GM21529 (cell line): Measurements from ENCODE around the gene KCNIP3.

Experiments
- ATAC-seq: cut with Tn5 transposase; IDR thresholded peaks from one replicate; pipeline ENCODE4 v1.9.1; 2021; ENCODE audit not compliant: unreplicated experiment

Gene KCNIP3

GRCh38 chr2:95274291-95275150, 22.6 kb upstream of the KCNIP3 start, which contains the start of gene PROM2:
PROM2 (plus strand) TSS chr2:95274449; CDS start chr2:95274586, 137 bp downstream.
- no peak for ATAC-seq

DNA sequence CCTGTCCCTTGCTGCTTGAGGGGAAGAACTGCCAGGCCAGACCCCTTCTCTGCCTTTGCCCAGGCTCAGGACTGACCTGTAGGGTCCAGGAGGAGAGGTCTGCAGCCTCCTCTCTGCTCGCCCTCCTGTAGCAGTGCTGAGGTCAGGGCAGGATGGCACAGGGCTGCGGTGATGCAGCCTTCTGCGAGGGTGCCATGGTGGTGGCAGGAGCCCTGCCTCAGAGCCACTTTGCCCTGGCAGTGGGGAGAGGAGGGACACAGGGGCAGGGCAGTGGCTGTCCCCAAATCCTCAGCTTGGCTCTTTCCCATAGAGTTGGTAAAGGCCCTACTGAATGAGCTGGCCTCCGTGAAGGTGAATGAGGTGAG, 22.0 kb upstream of the KCNIP3 start:
- ATAC-seq = no peak

DNA sequence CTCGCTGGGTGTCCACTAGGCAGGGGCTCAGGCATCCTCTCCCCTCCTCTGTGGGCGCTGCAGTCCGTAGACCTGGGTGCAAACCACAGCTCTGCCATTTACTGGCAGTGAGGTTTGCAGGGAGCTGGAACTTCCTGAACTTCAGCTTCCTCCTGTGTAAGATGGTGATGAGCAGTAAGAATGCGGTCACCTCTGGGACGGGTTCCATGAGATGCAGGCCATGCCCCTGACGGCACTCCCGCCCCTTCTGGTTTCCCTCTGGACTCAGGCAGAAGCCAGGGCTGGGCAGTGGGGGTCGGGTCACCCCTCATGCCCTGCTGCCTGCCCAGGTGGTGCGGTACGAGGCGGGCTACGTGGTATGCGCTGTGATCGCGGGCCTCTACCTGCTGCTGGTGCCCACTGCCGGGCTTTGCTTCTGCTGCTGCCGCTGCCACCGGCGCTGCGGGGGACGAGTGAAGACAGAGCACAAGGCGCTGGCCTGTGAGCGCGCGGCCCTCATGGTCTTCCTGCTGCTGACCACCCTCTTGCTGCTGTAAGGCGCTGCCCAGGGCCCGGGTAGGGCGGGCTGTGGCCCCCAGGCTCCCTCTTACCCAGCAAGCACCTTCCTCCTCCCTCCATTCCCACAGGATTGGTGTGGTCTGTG, 21.4 kb upstream of the KCNIP3 start:
- no peak for ATAC-seq

DNA sequence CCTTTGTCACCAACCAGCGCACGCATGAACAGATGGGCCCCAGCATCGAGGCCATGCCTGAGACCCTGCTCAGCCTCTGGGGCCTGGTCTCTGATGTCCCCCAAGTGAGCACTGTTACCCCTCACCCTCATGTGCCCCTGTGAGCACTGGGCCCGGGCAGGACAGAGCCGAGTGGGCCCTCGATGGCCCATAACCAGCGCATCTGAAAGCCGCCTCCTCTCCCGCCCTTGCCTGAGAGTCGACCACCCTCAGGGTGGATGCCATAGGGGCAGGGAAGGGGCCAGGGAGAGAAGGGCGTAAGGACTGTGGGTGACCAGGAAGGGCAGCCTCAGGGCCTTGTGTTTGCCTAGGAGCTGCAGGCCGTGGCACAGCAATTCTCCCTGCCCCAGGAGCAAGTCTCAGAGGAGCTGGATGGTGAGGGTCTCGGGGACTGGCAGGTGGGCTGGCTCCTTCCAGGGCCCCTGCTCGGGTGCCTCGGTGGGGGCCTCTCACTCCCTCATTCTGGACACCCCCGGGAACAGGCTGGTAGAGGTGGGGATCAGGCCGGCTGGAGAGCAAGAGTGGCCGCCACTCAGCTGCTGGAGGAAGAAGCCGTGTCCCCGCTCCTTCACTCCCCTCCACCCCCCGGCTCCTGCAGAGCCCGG, 20.8 kb upstream of the KCNIP3 start:
- no peak for ATAC-seq

GRCh38 chr2:95276888-95277245, 20.3 kb upstream of the KCNIP3 start:
- ATAC-seq = no peak

DNA sequence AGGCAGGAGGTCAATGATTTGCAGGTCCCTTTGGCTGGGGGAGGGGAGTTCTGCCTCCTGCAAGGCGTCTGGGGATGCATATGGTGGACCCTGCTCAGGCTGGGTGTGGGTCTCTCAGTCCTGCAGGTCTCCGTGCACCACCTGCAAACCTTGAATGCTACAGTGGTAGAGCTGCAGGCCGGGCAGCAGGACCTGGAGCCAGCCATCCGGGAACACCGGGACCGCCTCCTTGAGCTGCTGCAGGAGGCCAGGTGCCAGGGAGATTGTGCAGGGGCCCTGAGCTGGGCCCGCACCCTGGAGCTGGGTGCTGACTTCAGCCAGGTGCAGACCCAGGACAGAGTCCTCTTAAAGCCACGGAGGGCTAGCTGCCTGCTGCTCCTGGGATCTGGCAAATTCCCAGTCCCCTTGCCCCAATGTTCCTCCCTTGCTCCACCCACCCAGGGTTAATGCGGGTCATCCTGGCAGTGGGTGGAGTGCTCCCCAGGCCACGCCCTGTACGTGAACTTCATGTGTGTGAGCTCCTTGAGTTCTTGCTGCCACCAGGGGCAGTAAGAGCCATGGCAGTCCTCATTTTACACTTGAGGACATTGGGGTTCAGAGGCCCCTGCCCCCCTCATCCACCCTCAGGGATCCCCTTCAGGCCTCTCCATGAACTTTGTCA, 19.8 kb upstream of the KCNIP3 start:
- no peak for ATAC-seq

DNA sequence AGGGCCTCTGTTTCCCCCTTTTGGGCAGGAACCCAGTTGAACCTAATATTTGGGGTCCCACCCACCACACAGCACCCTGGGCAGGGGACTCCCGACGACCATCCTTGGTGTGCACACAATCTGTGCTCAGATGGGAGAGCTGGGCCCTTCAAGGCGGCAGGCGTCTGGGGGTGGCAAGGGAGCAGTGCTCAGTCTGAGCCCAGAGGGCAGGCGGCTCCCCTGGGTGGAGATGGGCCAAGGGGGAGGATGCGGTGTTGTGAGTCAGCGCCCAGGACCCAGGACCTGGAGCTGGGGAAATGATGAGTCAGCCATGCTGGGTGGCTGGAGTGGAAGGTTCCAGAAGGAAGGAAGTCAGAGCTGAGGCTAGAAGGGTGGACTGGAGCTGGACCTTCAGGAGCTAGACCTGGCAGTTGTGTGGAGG, 19.1 kb upstream of the KCNIP3 start:
- ATAC-seq = no peak

DNA sequence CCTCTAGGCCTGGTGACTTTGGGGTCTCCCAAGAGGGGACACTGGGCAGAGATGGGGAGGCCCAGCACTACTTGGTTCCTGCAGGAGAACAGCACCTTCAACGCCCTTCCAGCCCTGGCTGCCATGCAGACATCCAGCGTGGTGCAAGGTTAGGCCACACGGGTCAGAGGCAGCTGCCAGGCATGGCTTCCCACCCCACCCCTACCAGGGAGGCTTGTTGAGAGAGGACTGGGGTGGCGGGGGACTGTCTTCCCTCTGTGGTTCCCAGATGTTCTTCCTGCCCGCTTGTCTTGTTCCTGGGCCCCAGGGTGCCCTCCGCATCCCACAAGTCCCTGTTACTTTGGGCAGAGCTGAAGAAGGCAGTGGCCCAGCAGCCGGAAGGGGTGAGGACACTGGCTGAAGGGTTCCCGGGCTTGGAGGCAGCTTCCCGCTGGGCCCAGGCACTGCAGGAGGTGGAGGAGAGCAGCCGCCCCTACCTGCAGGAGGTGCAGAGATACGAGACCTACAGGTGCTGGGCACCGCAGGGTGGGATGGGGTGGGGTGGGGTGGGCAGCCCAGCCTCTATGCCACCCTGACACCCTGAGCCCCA, 18.4 kb upstream of the KCNIP3 start:
- ATAC-seq = no peak

GRCh38 chr2:95279435-95280035, 17.6 kb upstream of the KCNIP3 start:
- no peak for ATAC-seq

GRCh38 chr2:95281071-95281470, 16.1 kb upstream of the KCNIP3 start:
- ATAC-seq = no peak

- no peak for ATAC-seq
Measured at GRCh38 chr2:95281786-95282185, 15.4 kb upstream of the KCNIP3 start.

GRCh38 chr2:95282458-95282857, 14.7 kb upstream of the KCNIP3 start:
- no peak for ATAC-seq

GRCh38 chr2:95283562-95283961, 13.6 kb upstream of the KCNIP3 start:
- ATAC-seq = no peak

DNA sequence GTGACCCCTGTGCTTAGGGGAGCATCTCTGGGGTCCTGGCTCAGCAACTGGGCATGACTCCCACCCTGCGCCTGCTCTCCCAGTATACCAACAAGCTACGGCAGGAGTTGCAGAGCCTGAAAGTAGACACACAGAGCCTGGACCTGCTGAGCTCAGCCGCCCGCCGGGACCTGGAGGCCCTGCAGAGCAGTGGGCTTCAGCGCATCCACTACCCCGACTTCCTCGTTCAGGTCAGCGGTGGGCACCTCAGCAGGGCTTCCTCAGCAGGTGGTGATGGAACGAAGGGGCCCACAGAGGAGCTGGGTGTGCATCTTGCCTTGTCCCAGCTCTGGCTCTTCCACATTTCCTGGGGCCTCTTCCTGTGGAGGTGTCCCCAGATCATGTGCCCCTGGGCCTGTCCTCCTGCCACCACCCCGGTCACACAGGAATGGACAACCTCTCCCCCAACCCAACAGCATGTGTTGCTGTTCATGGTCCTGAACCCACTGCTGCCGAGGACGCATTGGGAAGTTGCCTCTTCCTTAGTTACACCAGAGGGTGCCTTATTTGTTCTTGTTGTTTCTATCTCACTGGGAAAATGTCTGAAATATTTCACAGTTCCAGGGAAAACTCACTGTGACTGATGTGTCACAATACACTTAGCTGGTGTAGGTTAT, 12.1 kb upstream of the KCNIP3 start:
- no peak for ATAC-seq

- ATAC-seq = no peak
Measured at GRCh38 chr2:95285542-95285932, 11.6 kb upstream of the KCNIP3 start.

GRCh38 chr2:95287336-95287735, 9.8 kb upstream of the KCNIP3 start:
- ATAC-seq = no peak

- no peak for ATAC-seq
Measured at GRCh38 chr2:95287806-95288205, 9.3 kb upstream of the KCNIP3 start.

DNA sequence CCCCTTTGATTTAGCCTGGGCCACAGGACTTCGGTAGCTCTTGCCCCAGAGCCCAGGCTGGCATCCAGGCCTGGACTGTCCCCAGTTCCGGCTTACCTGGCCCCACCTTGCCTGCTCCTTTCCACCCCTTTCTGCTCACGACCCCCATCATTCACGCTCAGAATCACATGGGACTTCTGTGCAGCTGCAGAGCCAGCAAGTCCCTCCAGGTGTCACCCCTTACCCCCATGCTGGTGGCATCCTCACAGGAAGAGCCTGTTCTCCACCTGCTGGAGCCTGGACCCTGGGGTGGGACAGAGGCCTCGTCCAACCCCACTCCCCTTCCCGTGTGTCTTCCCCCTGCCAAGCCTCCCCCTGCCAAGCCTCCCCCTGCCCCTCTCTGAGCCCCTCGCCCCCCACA, 7.9 kb upstream of the KCNIP3 start:
- ATAC-seq = no peak

- ATAC-seq = no peak
Measured at GRCh38 chr2:95291222-95291621, 5.9 kb upstream of the KCNIP3 start.

DNA sequence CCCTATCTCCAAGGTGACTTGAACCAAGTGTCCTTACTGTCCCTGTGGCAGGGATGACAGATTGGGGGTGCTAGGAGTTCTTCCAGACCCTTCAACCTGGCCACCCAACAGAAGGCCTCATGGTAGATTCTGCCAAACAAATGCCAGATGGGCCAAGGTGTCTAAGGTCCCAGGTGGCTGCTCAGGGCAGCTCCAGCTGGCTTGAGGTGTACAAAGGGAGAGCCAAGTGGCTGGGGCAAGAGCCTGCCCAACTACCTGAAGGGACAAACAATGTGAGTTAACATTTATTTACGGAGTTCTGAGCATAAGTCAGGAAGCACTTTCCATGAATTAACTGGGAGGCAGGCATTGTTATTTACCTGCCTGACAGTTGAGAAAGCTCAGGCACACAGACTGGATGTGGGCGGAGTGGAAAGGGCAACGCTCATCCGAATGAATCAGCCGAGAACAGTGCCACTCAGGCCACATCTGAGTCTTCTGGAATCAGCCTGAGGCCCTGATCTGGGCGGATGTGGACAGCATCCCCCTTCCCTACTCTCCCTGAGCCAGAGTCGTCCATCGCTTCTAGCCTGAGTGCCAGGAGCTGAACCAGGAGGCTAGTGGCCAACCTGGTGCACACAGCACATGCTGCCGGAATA, 4.4 kb upstream of the KCNIP3 start:
- ATAC-seq = no peak
